ENCODE data around the gene XPO6. TPM values are rescaled to one million over a fixed set of nuclear protein-coding genes. Genes with fewer than 3 reads are reported as not detected.

Gene XPO6
- total and polyA plus RNA-seq, 7 donors = 16.7 to 46.5 (median 26.4) TPM

DNA sequence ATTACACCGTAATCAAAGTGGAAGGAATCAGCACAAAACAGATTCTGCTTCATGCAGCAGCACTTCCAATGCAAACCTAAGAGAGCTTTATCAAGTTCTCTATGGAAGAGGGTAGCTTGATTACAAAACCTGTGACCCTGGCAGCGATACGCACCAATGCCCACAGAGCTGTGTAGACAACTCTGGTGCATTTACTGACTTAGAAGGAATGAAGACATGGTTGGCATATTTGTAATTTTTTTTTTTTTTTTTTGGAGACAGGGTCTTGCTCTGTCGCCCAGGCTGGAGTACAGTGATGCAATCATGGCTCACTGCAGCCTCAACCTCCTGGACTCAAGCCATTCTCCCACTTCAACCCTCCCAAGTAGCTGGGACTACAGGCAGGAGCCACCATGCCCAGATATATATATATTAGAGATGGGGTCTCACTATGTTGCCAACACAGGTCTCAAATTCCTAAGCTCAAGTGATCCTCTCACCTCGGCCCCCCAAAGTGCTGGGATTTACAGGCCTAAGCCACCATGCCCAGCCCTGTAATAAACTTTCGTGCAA, 49.4 kb downstream of the XPO6 start:
- intact Hi-C loops (cut with DNase I) = no loop called here
- DNase-seq (no peak), ATAC-seq (no peak)
- no peak for TF ChIP-seq CTCF (IDR thresholded peaks at IDR 0.05)
- H3K4me3 ChIP-seq = no peak overlapping the region
- H3K36me3 ChIP-seq (ENCODE audit: insufficient read depth in 1 of 2, low read depth in 1 of 2) = peaks cover 2 to 30% of the 10 kb centered on the region in 2 donors
- 88 to 97% (median 91%) methylated on average over 6 of the region's 6 CpGs for WGBS, 3 donors
- H3K27me3 ChIP-seq (ENCODE audit: insufficient read depth in 3 of 3, low read length in 2 of 3) = no peaks in the 10 kb centered on the region
- H3K9me3 ChIP-seq = no peaks in the 10 kb centered on the region
- peaks cover 11% of the 10 kb centered on the region for H3K4me1 ChIP-seq
- no peak overlapping the region for H3K27ac ChIP-seq

DNA sequence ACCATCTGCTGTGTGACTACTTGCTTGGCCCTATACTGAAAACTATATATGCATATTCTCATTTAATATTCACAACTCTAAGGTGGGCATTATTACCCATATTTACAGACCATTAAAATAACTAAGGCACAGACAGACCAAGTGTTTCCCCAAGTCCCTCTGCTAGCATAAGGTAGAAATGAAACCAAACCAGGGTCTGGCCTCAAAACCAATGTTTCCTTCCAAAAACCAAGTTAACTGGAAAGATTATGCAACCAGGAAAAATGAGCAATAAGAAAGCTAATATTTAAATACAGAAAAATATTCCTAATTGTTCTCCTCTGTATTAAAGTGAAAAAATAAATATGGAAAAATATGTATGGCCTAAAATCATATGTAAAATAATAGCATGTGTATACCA, 50.1 kb downstream of the XPO6 start:
- no peak for DNase-seq
- intact Hi-C loops (cut with DNase I) = no loop called here
- H3K27ac ChIP-seq = no peak overlapping the region
- no peak for TF ChIP-seq CTCF (IDR thresholded peaks at IDR 0.05)
- no peak for ATAC-seq
- peaks cover 6% of the 10 kb centered on the region for H3K4me1 ChIP-seq
- H3K4me3 ChIP-seq = no peak overlapping the region
- no peaks in the 10 kb centered on the region for H3K9me3 ChIP-seq
- peaks cover 2 to 23% of the 10 kb centered on the region in 2 donors for H3K36me3 ChIP-seq (ENCODE audit: insufficient read depth in 1 of 2, low read depth in 1 of 2)
- H3K27me3 ChIP-seq (ENCODE audit: insufficient read depth in 3 of 3, low read length in 2 of 3) = no peaks in the 10 kb centered on the region

GRCh38 chr16:28158136-28158535, 53.6 kb downstream of the XPO6 start:
- no peak overlapping the region for H3K4me3 ChIP-seq
- 86 to 88% (median 88%) methylated on average over 1 of the region's 1 CpG for WGBS, 3 donors
- H3K27me3 ChIP-seq (ENCODE audit: insufficient read depth in 3 of 3, low read length in 2 of 3) = no peaks in the 10 kb centered on the region
- peak in 1 of 4 donors; percentile 52 for ATAC-seq
- no peaks in the 10 kb centered on the region for H3K9me3 ChIP-seq
- H3K4me1 ChIP-seq = no peaks in the 10 kb centered on the region
- TF ChIP-seq CTCF (IDR thresholded peaks at IDR 0.05) = no peak
- DNase-seq = no peak
- intact Hi-C loops (cut with DNase I) = no loop called here
- peaks cover 3 to 27% of the 10 kb centered on the region in 2 donors for H3K36me3 ChIP-seq (ENCODE audit: insufficient read depth in 1 of 2, low read depth in 1 of 2)
- H3K27ac ChIP-seq = no peak overlapping the region

DNA sequence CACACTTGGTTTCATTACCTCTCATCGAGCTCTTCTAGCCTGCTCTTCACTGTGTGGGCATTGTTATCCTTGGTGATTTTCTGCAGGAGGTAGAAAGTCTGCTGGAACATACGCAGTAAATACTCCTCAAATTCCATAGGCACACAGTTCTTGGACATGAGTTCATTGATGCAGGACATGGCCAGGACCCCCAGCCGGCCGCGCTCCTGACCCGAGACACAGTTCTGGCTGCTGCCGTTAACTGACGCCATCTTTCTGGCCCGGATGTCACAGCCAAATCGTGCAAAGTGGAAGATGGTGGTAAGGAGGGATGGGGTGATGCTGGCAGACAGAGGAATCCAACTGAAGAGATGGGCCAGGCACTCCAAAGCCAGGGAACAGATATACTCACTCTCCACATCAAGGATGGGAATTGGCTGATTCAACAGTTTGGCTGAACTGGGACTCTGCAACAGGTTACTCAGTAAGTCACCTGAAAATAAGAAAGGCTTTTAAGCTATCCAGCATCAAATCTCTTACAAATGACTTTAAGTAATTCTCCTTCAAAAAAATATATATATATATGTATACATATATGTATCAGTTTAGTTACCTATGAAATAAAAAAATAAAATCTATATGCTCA, 55.6 kb downstream of the XPO6 start:
- H3K27me3 ChIP-seq (ENCODE audit: insufficient read depth in 3 of 3, low read length in 2 of 3) = no peaks in the 10 kb centered on the region
- intact Hi-C loops (cut with DNase I) = no loop called here
- H3K27ac ChIP-seq = no peak overlapping the region
- H3K4me3 ChIP-seq = no peak overlapping the region
- DNase-seq (no peak), ATAC-seq (no peak)
- H3K4me1 ChIP-seq = no peaks in the 10 kb centered on the region
- WGBS, 3 donors = 95 to 96% (median 96%) methylated on average over 10 of the region's 10 CpGs
- no peak for TF ChIP-seq CTCF (IDR thresholded peaks at IDR 0.05)
- peaks cover 8 to 46% of the 10 kb centered on the region in 2 donors for H3K36me3 ChIP-seq (ENCODE audit: insufficient read depth in 1 of 2, low read depth in 1 of 2)
- no peaks in the 10 kb centered on the region for H3K9me3 ChIP-seq

DNA sequence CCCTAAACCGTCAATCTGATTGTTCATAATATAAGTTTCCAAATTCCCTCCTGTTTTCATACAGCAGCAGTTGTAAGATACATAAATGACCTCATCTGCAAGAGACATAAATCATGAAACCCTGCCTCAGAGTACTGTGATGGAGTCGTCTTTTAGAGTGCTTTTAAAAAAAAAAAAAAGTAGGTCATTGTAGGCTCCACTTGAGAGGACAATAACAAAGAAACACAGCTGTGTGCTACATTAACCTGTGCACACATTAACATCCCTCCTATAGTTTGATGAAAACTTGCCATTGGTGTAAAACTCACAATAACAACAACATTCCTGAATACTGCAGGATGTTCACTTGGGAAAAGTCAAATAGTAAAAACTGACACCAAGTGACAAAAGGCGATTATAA, 56.5 kb downstream of the XPO6 start:
- Histone ChIP-seq H3K27me3 (ENCODE audit: insufficient read depth in 3 of 3, low read length in 2 of 3) (no peaks in the 10 kb centered on the region), H3K27ac (no peak overlapping the region), H3K9me3 (no peaks in the 10 kb centered on the region), H3K36me3 (ENCODE audit: insufficient read depth in 1 of 2, low read depth in 1 of 2) (peaks cover 9 to 55% of the 10 kb centered on the region in 2 donors), H3K4me3 (no peak overlapping the region), H3K4me1 (no peaks in the 10 kb centered on the region)
- no peak for DNase-seq
- intact Hi-C loops (cut with DNase I) = no loop called here
- no peak for TF ChIP-seq CTCF (IDR thresholded peaks at IDR 0.05)
- no peak for ATAC-seq
- 72 to 76% (median 76%) methylated on average over 3 of the region's 3 CpGs for WGBS, 3 donors

All from psoas muscle (tissue), 8 donors.